Esophagus muscularis mucosa (tissue), 4 donors: ENCODE results near the gene TTC27.

ENCODE experiments used
- EP300 ChIP-seq: sonication (generic); formaldehyde crosslinking; IDR thresholded peaks from one replicate; pipeline ENCODE4 v1.6.1; 2017; ENCODE audit warnings: antibody characterized with exemption
- POLR2A ChIP-seq: fragments of 450-650 bp; IDR thresholded peaks from one replicate; pipeline ENCODE4 v1.6.1; 2017; ENCODE audit warnings: antibody characterized with exemption, moderate library complexity, mild to moderate bottlenecking, low read depth
- POLR2AphosphoS5 ChIP-seq, 2 donors: sonication (generic); formaldehyde crosslinking; IDR thresholded peaks; one replicate each; pipeline ENCODE4 v1.6.1; 2017; ENCODE audit warnings: antibody characterized with exemption in 2 of 2
- TF ChIP-seq, protein P1 (sequence below), 3 experiments: fragments of 200-600 bp in 2 of 3; fragments of 450-650 bp in 1 of 3; sonication (generic) in 2 of 3; IDR thresholded peaks; one replicate each; pipeline ENCODE4 v1.5.1; 2017 to 2019; ENCODE audit warnings: antibody characterized with exemption in 3 of 3, mild to moderate bottlenecking in 2 of 3, moderate library complexity in 1 of 3

DNA sequence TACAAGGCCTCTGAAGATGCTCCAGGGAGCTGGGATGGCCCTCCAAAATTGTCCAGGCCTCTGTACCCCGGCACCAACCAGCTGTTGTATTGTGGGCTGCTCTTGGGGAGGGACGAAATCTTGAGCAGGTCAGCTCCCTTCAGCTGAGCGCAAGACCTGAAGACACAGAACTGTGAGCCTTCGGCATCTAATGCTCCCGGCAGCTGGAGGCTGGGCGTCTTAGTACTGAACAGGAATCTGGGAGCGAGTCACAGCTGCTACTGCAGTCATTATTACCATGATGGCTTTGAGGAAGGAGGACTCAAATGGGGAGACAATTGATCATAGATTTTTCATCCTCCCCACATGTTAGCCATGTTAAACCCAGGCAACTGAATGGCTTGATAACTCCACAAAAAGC, 236.0 kb downstream of the TTC27 start:
- TF ChIP-seq POLR2AphosphoS5 (IDR thresholded peaks at IDR 0.05) (no peak), POLR2A (no peak), EP300 (no peak)
- TF ChIP-seq, protein P1, sequence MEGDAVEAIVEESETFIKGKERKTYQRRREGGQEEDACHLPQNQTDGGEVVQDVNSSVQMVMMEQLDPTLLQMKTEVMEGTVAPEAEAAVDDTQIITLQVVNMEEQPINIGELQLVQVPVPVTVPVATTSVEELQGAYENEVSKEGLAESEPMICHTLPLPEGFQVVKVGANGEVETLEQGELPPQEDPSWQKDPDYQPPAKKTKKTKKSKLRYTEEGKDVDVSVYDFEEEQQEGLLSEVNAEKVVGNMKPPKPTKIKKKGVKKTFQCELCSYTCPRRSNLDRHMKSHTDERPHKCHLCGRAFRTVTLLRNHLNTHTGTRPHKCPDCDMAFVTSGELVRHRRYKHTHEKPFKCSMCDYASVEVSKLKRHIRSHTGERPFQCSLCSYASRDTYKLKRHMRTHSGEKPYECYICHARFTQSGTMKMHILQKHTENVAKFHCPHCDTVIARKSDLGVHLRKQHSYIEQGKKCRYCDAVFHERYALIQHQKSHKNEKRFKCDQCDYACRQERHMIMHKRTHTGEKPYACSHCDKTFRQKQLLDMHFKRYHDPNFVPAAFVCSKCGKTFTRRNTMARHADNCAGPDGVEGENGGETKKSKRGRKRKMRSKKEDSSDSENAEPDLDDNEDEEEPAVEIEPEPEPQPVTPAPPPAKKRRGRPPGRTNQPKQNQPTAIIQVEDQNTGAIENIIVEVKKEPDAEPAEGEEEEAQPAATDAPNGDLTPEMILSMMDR (IDR thresholded peaks at IDR 0.05), result no peak
